Left lung (tissue), 10 donors: ENCODE measurements around the gene KRTAP9-6. TPM values are rescaled to one million over a fixed set of nuclear protein-coding genes. Genes with fewer than 3 reads are reported as not detected.
"Not testable (repeated sequence)": the region's sequence is repeated elsewhere in the genome, so short reads cannot be mapped to it uniquely, and the experiment has no call there.

ENCODE experiments used
- ATAC-seq: fragments of 200-7000 bp; cut with Tn5 transposase; one replicate; pipeline ENCODE4 v1.9.1; 2020; ENCODE audit warnings: moderate library complexity
- DNase-seq, 4 donors: peaks; one replicate each; pipeline ENCODE4 v3.0.0-alpha.2; 2013 to 2020
- H3K27ac ChIP-seq, 2 donors: fragments of 200-600 bp; sonication (generic) in 1 of 2; one replicate each; pipeline versions ENCODE4 v1.5.0 to v1.8.0; 2020 to 2021
- H3K27me3 ChIP-seq, 2 donors: fragments of 200-600 bp; sonication (generic) in 1 of 2; one replicate each; pipeline versions ENCODE4 v1.5.0 to v1.8.0; 2020 to 2021
- H3K36me3 ChIP-seq, 2 donors: fragments of 200-600 bp; sonication (generic) in 1 of 2; one replicate each; pipeline versions ENCODE4 v1.5.0 to v1.8.0; 2020 to 2021
- H3K4me1 ChIP-seq, 2 donors: fragments of 200-600 bp; one replicate each; pipeline ENCODE4 v1.8.0; 2021
- H3K4me3 ChIP-seq, 2 donors: fragments of 200-600 bp; sonication (generic) in 1 of 2; one replicate each; pipeline versions ENCODE4 v1.5.0 to v1.8.0; 2020 to 2021; ENCODE audit warnings: mild to moderate bottlenecking in 1 of 2
- H3K9me3 ChIP-seq, 2 donors: fragments of 200-600 bp; sonication (generic) in 1 of 2; one replicate each; pipeline versions ENCODE4 v1.5.0 to v1.8.0; 2020 to 2021
- intact Hi-C, 2 donors: fragments of 100-400 bp; cut with DNase I; formaldehyde crosslinking; loops; one replicate each; pipeline versions ENCODE4 v1.11.2 to v1.14.2; 2022
- polyA plus RNA-seq, 6 donors: library from polyadenylated mRNA; unstranded; fragments of 120-200 nt; gene quantifications; one replicate each; pipeline ENCODE4 v1.2.1, GENCODE V29; 2013; ENCODE audit not compliant: insufficient read length in 6 of 6
- total RNA-seq, 2 donors: library from RNA; stranded (reverse); fragmentation: NEBNext Ultra II Directional; extraction: Animal tissue kit (Norgen Biotek cat#: 25700); gene quantifications; one replicate each; pipeline ENCODE4 v1.2.1, GENCODE V29; 2021
- TF ChIP-seq, protein P1 (sequence below), 2 donors: fragments of 200-600 bp; sonication (generic) in 1 of 2; IDR thresholded peaks; one replicate each; pipeline versions ENCODE4 v1.5.0 to v1.8.0; 2021; ENCODE audit warnings: antibody characterized with exemption in 2 of 2
- donor health status: DM: no; HTN: yes; CAD: no.
- donor health status: DM: no; HTN: no; CAD: no.

KRTAP9-6 gene
- total and polyA plus RNA-seq, 8 donors = 0.13 to 0.25 (median 0.23) TPM; not detected in 5

DNA sequence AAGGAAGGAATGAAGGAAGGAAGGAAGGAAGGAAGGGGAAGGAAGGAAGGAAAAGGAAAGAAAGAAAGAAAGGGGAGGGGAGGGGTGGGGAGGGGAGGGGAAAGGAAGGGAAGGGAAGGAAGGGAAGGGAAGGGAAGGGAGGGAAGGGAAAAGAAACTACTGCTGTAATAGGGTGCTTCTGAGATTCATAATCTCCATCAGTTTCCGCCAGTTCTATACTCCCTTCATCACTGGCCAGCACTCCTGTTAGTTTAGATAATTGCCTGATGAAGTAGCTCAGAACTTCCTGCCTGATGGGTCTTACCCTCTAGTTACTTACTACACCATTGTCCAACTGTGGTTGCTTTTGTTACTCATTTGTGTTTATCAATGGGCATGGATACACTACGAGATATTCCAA, 2.0 kb upstream of the KRTAP9-6 start:
- intact Hi-C loops = no loop called here
- ATAC-seq (no peak), DNase-seq (no peak)
- H3K36me3 ChIP-seq = no peaks in the 10 kb centered on the region
- peaks cover 0 to 4% of the 10 kb centered on the region in 2 donors for H3K27me3 ChIP-seq
- TF ChIP-seq, protein P1, sequence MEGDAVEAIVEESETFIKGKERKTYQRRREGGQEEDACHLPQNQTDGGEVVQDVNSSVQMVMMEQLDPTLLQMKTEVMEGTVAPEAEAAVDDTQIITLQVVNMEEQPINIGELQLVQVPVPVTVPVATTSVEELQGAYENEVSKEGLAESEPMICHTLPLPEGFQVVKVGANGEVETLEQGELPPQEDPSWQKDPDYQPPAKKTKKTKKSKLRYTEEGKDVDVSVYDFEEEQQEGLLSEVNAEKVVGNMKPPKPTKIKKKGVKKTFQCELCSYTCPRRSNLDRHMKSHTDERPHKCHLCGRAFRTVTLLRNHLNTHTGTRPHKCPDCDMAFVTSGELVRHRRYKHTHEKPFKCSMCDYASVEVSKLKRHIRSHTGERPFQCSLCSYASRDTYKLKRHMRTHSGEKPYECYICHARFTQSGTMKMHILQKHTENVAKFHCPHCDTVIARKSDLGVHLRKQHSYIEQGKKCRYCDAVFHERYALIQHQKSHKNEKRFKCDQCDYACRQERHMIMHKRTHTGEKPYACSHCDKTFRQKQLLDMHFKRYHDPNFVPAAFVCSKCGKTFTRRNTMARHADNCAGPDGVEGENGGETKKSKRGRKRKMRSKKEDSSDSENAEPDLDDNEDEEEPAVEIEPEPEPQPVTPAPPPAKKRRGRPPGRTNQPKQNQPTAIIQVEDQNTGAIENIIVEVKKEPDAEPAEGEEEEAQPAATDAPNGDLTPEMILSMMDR (IDR thresholded peaks at IDR 0.05) = no peak
- no peaks in the 10 kb centered on the region for H3K4me1 ChIP-seq
- H3K4me3 ChIP-seq = no peak overlapping the region
- no peaks in the 10 kb centered on the region for H3K9me3 ChIP-seq
- no peak overlapping the region for H3K27ac ChIP-seq

DNA sequence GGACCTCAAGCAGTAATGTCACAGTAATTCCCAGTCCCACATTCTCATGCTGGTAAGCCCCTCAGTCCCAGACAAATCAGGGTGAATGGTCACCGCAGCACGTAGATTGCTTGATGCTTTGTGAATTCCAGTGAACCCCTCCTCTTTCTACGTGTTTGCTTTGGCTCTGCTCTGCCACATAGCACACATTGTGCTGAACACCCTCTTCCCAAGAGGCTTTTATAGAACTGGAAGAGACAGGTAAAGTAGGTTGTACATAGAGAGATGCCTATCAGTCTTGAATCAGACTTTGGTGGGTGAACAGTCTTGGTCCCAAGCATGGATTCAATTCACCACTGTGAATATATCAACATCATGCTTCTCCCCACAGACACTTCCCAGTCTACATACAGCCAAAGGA, 579 bp upstream of the KRTAP9-6 start:
- peak; percentile 30 for ATAC-seq
- Histone ChIP-seq H3K9me3 (no peaks in the 10 kb centered on the region), H3K27me3 (peaks cover 0 to 4% of the 10 kb centered on the region in 2 donors), H3K27ac (no peak overlapping the region), H3K36me3 (no peaks in the 10 kb centered on the region), H3K4me1 (no peaks in the 10 kb centered on the region), H3K4me3 (no peak overlapping the region)
- TF ChIP-seq, protein P1 (IDR thresholded peaks at IDR 0.05) = no peak
- DNase-seq = no peak
- intact Hi-C loops = no loop called here

DNA sequence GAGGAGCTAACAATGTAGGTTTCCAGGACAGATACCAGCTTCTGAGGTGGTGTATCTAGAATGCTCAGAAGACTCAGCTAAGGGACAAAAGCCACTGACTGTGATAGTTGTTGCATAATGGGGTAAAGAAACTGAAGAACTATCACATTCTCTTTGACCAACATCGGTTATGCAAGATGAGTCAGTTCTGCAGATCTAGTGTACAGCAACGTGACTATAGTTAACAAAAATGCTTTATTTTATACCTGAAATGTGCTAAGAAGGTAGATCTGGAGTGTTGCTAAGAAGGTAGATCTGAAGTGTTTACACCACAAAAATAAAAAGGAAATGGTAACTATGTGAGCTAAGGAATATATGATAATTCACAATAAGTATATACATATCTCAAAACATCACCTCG, 2.5 kb downstream of the KRTAP9-6 start:
- Histone ChIP-seq H3K4me3 (no peak overlapping the region), H3K9me3 (no peaks in the 10 kb centered on the region), H3K36me3 (no peaks in the 10 kb centered on the region), H3K27ac (no peak overlapping the region), H3K27me3 (peaks cover 0 to 4% of the 10 kb centered on the region in 2 donors), H3K4me1 (no peaks in the 10 kb centered on the region)
- no peak for DNase-seq
- no peak for ATAC-seq
- intact Hi-C loops = no loop called here
- TF ChIP-seq, protein P1 (IDR thresholded peaks at IDR 0.05) = no peak

DNA sequence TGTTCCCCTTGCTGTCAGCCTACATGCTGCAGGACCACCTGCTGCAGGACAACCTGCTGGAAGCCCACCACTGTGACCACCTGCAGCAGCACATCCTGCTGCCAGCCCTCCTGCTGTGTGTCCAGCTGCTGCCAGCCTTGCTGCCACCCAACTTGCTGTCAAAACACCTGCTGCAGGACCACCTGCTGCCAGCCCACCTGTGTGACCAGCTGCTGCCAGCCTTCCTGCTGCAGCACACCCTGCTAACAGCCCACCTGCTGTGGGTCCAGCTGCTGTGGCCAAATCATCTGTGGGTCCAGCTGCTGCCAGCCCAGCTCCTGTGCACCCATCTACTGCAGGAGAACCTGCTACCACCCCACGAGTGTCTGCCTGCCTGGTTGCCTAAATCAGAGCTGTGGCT, 6.1 kb downstream of the KRTAP9-6 start:
- intact Hi-C loops, ATAC-seq: not testable (repeated sequence)

DNA sequence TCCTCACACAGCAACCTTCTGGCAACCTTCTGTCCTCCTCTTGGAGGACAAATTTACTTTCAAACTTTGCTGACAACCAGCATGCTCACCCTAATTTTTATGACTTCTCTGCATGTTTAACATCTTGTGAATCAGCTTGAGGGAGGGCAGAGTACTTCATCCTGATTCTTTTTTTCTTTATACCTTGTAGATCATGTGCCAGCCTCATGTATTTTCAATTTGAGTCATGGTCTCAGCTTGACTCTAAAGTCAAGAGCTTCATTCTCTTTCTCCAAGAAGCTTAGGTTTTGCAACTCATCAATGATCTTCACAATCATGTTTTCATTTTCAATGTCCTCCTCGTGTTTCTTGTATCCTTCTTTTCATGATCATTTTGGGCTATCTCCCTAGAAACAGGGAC, 6.7 kb downstream of the KRTAP9-6 start:
- ATAC-seq (no peak), DNase-seq (no peak)
- intact Hi-C loops = no loop called here
- TF ChIP-seq, protein P1 (IDR thresholded peaks at IDR 0.05) = no peak
- Histone ChIP-seq H3K36me3 (no peaks in the 10 kb centered on the region), H3K4me3 (no peak overlapping the region), H3K27me3 (peaks cover 0 to 7% of the 10 kb centered on the region in 2 donors), H3K4me1 (no peaks in the 10 kb centered on the region), H3K9me3 (no peaks in the 10 kb centered on the region), H3K27ac (no peak overlapping the region)

More for the DNA sequence above, 6.1 kb downstream of the KRTAP9-6 start:
- H3K4me3 ChIP-seq, H3K27ac ChIP-seq, H3K27me3 ChIP-seq, H3K36me3 ChIP-seq, H3K9me3 ChIP-seq, DNase-seq, H3K4me1 ChIP-seq: not testable (repeated sequence)

DNA sequence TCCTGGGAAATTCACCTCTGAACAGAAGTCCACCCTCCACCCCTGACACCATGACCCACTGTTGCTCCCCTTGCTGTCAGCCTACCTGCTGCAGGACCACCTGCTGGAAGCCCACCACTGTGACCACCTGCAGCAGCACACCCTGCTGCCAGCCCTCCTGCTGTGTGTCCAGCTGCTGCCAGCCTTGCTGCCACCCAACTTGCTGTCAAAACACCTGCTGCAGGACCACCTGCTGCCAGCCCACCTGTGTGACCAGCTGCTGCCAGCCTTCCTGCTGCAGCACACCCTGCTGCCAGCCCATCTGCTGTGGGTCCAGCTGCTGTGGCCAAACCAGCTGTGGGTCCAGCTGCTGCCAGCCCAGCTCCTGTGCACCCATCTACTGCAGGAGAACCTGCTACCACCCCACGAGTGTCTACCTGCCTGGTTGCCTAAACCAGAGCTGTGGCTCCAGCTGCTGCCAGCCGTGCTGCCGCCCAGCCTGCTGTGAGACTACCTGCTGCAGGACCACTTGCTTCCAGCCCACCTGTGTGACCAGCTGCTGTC, 10.5 kb downstream of the KRTAP9-6 start, which contains the start of gene KRTAP9-7:
KRTAP9-7 (plus strand) TSS at position 51 of the 543 bp plus-strand sequence; CDS start at position 51, 0 bp downstream.
- H3K27ac ChIP-seq, H3K4me3 ChIP-seq, DNase-seq, ATAC-seq, H3K36me3 ChIP-seq, intact Hi-C loops, H3K27me3 ChIP-seq, H3K9me3 ChIP-seq, H3K4me1 ChIP-seq: not testable (repeated sequence)
